Renal cortex interstitium (tissue), 11 donors: ENCODE data around the gene PINK1. TPM values are rescaled to one million over a fixed set of nuclear protein-coding genes. Genes with fewer than 3 reads are reported as not detected.
"Not testable (repeated sequence)": the region's sequence is repeated elsewhere in the genome, so short reads cannot be mapped to it uniquely, and the experiment has no call there.

ENCODE experiments used
- DNase-seq, 11 donors: peaks; one replicate each; pipeline ENCODE4 v3.0.0-alpha.2; 2013; ENCODE audit warnings: low read depth in 9 of 11, low spot score in 4 of 11; ENCODE audit errors: extremely low read depth in 1 of 11
- polyA plus RNA-seq, 3 donors: library from polyadenylated mRNA; unstranded; fragments of 120-200 nt; gene quantifications; one replicate each; pipeline ENCODE4 v1.2.1, GENCODE V29; 2013; ENCODE audit not compliant: insufficient read length in 3 of 3

PINK1 gene
- polyA plus RNA-seq, 3 donors: 63.7 to 79.6 (median 69.3) TPM

- no peak for DNase-seq
Measured at GRCh38 chr1:20602851-20603450, 30.3 kb upstream of the PINK1 start.

- DNase-seq: no peak
Measured at GRCh38 chr1:20603504-20604464, 29.5 kb upstream of the PINK1 start.

- DNase-seq: no peak
Measured at GRCh38 chr1:20604678-20605077, 28.6 kb upstream of the PINK1 start.

- DNase-seq: not testable (repeated sequence)
Measured at GRCh38 chr1:20606801-20607570, 26.3 kb upstream of the PINK1 start.

GRCh38 chr1:20609541-20609940 lies 23.7 kb upstream of the PINK1 start:
- DNase-seq: no peak

DNA sequence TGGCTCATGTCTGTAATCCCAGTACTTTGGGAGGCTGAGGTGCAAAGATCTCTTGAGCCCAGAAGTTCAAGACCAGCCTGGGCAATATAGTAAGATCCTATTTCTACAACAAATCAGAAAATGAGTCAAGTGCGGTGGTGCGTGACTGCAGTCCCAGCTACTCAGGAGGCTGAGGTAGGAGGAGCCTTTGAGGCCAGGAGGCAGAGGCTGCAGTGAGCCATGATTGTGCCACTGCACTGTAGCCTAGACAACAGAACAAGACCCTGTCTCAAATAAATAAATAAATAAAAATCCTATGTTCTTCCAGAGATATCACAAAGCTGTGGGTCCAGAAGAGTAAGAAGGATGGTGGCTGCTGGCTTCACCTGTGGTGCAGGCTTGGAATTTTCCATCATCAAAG lies 22.3 kb upstream of the PINK1 start:
- DNase-seq: no peak

GRCh38 chr1:20611652-20612051 lies 21.6 kb upstream of the PINK1 start:
- DNase-seq: no peak

DNA sequence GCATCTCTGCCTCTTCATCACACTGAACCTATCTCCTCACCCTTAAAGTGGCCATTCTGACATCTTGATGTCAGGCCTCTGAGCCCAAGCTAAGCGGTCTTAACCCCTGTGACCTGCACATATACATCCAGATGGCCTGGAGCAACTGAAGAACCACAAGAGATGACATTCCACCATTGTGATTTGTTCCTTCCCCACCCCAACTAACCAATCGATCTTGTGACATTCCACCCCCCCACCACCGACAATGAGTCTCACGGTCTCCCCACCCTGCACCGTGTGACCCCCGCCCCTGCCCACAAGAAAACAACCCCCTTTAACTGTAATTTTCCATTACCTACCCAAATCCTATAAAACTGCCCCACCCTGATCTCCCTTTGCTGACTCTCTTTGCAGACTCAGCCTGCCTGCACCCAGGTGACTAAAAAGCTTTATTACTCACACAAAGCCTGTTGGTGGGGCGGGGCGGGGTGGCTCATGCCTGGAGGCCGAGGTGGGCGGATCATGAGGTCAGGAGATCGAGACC lies 21.0 kb upstream of the PINK1 start:
- no peak for DNase-seq

GRCh38 chr1:20614131-20614579 lies 19.1 kb upstream of the PINK1 start:
- no peak for DNase-seq

GRCh38 chr1:20615946-20616846 lies 17.1 kb upstream of the PINK1 start:
- no peak for DNase-seq

DNA sequence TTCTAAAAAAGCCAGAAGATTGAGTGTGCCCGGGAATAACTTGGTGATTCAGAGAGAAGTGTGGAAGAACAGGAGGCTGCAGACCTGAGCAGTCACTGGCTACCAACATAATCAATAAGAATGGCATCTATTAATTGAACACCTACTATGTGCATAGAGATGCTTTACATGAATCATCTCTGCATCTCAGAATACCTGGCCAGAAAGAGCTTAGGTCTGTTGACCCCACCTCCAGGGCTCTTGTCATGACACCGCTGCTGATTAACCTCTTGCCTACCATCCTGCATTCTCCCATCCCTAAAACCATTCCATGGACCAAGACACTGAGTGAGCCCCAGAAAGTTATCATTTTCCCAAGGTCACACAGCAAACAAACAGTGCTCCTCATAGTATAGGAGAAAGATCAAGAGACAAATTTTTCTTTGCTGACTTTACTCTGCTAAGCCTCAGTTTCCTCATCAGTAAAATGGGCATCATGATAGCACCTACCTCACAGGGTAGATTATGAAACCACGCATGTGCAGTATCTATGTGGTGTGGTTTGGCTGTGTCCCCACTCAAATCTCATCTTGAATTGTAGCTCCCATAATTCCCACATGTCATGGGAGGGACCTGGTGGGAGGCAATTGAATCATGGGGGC lies 16.3 kb upstream of the PINK1 start:
- no peak for DNase-seq

- no peak for DNase-seq
Measured at GRCh38 chr1:20618550-20618949, 14.7 kb upstream of the PINK1 start.

- DNase-seq: no peak
Measured at GRCh38 chr1:20619999-20620398, 13.3 kb upstream of the PINK1 start.

GRCh38 chr1:20621012-20621411 lies 12.2 kb upstream of the PINK1 start:
- no peak for DNase-seq

DNA sequence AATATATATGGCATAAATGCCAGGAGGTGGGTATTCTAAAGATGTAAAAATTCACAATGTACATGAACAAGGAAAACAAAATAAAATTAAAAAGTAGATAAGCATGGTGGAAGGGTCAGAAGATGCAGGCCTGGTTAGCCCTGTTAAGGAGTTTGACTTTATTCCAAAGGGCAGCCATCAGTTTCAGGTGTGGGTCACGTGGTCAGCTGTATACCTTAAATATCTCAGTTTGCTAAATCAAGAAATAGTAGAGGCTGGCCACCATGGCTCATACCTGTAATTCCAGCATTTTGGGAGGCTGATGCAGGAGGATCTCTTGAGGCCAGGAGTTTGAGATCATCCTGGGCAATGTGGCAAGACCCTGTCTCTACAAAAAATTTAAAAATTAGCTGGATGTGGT lies 8.5 kb upstream of the PINK1 start:
- no peak for DNase-seq

GRCh38 chr1:20625176-20626097 lies 7.8 kb upstream of the PINK1 start:
- no peak for DNase-seq

GRCh38 chr1:20626098-20626427 lies 7.2 kb upstream of the PINK1 start:
- no peak for DNase-seq
